MM.1S (cell line): Measurements from ENCODE around the gene LMNB1.
"Not testable (repeated sequence)": the region's sequence is repeated elsewhere in the genome, so short reads cannot be mapped to it uniquely, and the experiment has no call there.

Experiments
- DNase-seq: peaks from one replicate; pipeline ENCODE4 v3.0.0-alpha.2; 2015
- H2AFZ ChIP-seq: fragments of 300-600 bp; sonication (generic); 2 replicates; pipeline ENCODE4 v1.6.0; 2016; ENCODE audit warnings: antibody characterized with exemption, low read length
- H3F3A ChIP-seq: fragments of 300-600 bp; sonication (generic); 2 replicates; pipeline ENCODE4 v1.6.1; 2016; ENCODE audit warnings: mild to moderate bottlenecking, antibody characterized with exemption, low read length, moderate library complexity, mixed read lengths; ENCODE audit not compliant: insufficient read depth
- H3K27ac ChIP-seq: fragments of 300-600 bp; sonication (generic); 2 replicates; pipeline ENCODE4 v1.5.1; 2016; ENCODE audit warnings: mild to moderate bottlenecking, low read length
- H3K27me3 ChIP-seq: fragments of 300-600 bp; sonication (generic); replicated peaks from 2 replicates; pipeline ENCODE4 v1.6.0; 2016; ENCODE audit warnings: low read length; ENCODE audit not compliant: insufficient read depth
- H3K36me3 ChIP-seq: fragments of 300-600 bp; sonication (generic); replicated peaks from 2 replicates; pipeline ENCODE4 v1.6.1; 2016; ENCODE audit warnings: mild to moderate bottlenecking, low read length, mixed read lengths; ENCODE audit not compliant: insufficient read depth
- H3K4me1 ChIP-seq: fragments of 300-600 bp; sonication (generic); 2 replicates; pipeline ENCODE4 v1.6.1; 2016; ENCODE audit warnings: low read length, mixed read lengths
- H3K4me2 ChIP-seq: fragments of 300-600 bp; sonication (generic); 2 replicates; pipeline ENCODE4 v1.6.0; 2016; ENCODE audit warnings: low read depth, low read length
- H3K4me3 ChIP-seq: fragments of 300-600 bp; sonication (generic); 2 replicates; pipeline ENCODE4 v1.5.1; 2016; ENCODE audit warnings: low read length, mixed read lengths
- H3K79me2 ChIP-seq: fragments of 300-600 bp; sonication (generic); 2 replicates; pipeline ENCODE4 v1.6.1; 2016; ENCODE audit warnings: mixed run types, low read length, mixed read lengths
- H3K9ac ChIP-seq: fragments of 300-600 bp; sonication (generic); 2 replicates; pipeline ENCODE4 v1.6.1; 2016; ENCODE audit warnings: low read length, mixed read lengths
- H3K9me2 ChIP-seq: fragments of 300-600 bp; sonication (generic); replicated peaks from 2 replicates; pipeline ENCODE4 v1.6.1; 2016; ENCODE audit warnings: mild to moderate bottlenecking, low read length, mixed read lengths; ENCODE audit not compliant: insufficient read depth
- H3K9me3 ChIP-seq: fragments of 300-600 bp; sonication (generic); replicated peaks from 2 replicates; pipeline ENCODE4 v1.6.1; 2016; ENCODE audit warnings: mild to moderate bottlenecking, low read length, mixed read lengths; ENCODE audit not compliant: insufficient read depth
- H4K20me1 ChIP-seq: fragments of 300-600 bp; sonication (generic); 2 replicates; pipeline ENCODE4 v1.6.1; 2016; ENCODE audit warnings: mild to moderate bottlenecking, low read length, moderate library complexity, mixed read lengths; ENCODE audit not compliant: insufficient read depth
- CTCF ChIP-seq: fragments of 300-600 bp; sonication (generic); IDR thresholded peaks from 2 replicates; pipeline ENCODE4 v1.5.1; 2016; ENCODE audit warnings: antibody characterized with exemption, low read length, mixed read lengths
- EZH2 ChIP-seq: fragments of 300-600 bp; sonication (generic); optimal IDR thresholded peaks from 2 replicates; pipeline ENCODE3; 2017; ENCODE audit warnings: low read depth, mild to moderate bottlenecking, antibody characterized with exemption, low read length, mixed read lengths
- EZH2phosphoT487 ChIP-seq: fragments of 300-600 bp; sonication (generic); IDR thresholded peaks from 2 replicates; pipeline ENCODE4 v1.6.1; 2018; ENCODE audit warnings: antibody characterized with exemption, low read length

LMNB1 gene

GRCh38 chr5:126810596-126811380 is 33.9 kb downstream of the LMNB1 start:
- no peaks in the 10 kb centered on the region; the same call in 1 of the 2 replicates for H4K20me1 ChIP-seq
- H3K9ac ChIP-seq, result no peak overlapping the region
- peaks cover 17% of the 10 kb centered on the region for H3F3A ChIP-seq
- peaks cover 20% of the 10 kb centered on the region; the same call in 1 of the 2 replicates for H3K4me1 ChIP-seq
- peaks cover 95% of the 10 kb centered on the region for H3K79me2 ChIP-seq
- no peak overlapping the region for H2AFZ ChIP-seq
- no peak overlapping the region for H3K4me2 ChIP-seq
- H3K9me3 ChIP-seq, result no peaks in the 10 kb centered on the region
- H3K9me2 ChIP-seq, result no peaks in the 10 kb centered on the region
- H3K36me3 ChIP-seq, result peaks cover 31% of the 10 kb centered on the region
- TF ChIP-seq EZH2, result no peak
- TF ChIP-seq EZH2phosphoT487, result no peak
- no peak for TF ChIP-seq CTCF
- H3K4me3 ChIP-seq, result no peak overlapping the region
- no peak for DNase-seq
- peak overlapping the region; percentile 21; the same call in 1 of the 2 replicates for H3K27ac ChIP-seq
- H3K27me3 ChIP-seq, result no peaks in the 10 kb centered on the region

DNA sequence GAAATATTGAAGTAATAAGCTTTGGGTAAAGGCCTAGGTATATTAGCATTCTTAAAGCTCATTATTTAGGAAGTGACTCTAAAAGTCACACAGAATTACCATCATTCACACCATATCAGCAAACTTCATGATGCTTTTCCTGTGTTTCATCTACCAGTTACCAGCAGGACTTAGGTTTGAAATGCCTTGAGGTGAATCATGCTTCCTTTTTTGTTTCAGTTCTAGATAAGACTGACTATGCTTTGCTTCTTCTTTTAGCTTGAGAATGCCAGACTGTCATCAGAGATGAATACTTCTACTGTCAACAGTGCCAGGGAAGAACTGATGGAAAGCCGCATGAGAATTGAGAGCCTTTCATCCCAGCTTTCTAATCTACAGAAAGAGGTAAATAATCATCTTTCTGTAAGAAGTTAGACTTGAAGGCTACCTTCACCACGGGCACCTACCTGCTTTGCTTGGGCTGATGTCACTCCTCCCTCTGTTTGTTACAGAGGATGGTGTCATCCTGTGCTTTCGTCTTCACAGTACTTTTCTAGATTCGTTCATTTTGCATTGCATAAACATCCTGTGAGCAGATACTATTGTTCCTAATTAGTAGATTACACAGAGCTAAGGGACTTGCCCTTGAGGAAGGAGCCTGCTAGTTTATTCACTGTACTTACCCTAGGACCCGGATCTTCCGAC is 34.7 kb downstream of the LMNB1 start:
- H3K4me1 ChIP-seq, result peaks cover 20% of the 10 kb centered on the region; the same call in 1 of the 2 replicates

GRCh38 chr5:126812199-126812570 is 35.2 kb downstream of the LMNB1 start:
- Histone ChIP-seq H3K27ac (peak overlapping the region; percentile 2; the same call in 1 of the 2 replicates), H3K4me1 (peaks cover 20% of the 10 kb centered on the region; the same call in 1 of the 2 replicates), H3K9ac (no peak overlapping the region), H3K4me3 (no peak overlapping the region), H3K79me2 (peaks cover 95% of the 10 kb centered on the region), H4K20me1 (no peaks in the 10 kb centered on the region), H3K27me3 (no peaks in the 10 kb centered on the region), H3F3A (peaks cover 17% of the 10 kb centered on the region), H3K4me2 (no peak overlapping the region), H2AFZ (no peak overlapping the region), H3K36me3 (peaks cover 32% of the 10 kb centered on the region), H3K9me3 (no peaks in the 10 kb centered on the region), H3K9me2 (no peaks in the 10 kb centered on the region)
- TF ChIP-seq EZH2, result no peak
- TF ChIP-seq CTCF, result no peak
- TF ChIP-seq EZH2phosphoT487, result no peak
- no peak for DNase-seq

More for the DNA sequence above, 34.7 kb downstream of the LMNB1 start:
- no peaks in the 10 kb centered on the region for H3K9me3 ChIP-seq
- no peaks in the 10 kb centered on the region for H3K27me3 ChIP-seq
- no peak for TF ChIP-seq EZH2
- TF ChIP-seq EZH2phosphoT487, result no peak
- TF ChIP-seq CTCF, result no peak
- no peaks in the 10 kb centered on the region for H4K20me1 ChIP-seq
- no peak overlapping the region for H3K9ac ChIP-seq
- no peak overlapping the region for H3K4me3 ChIP-seq
- H3K9me2 ChIP-seq, result no peaks in the 10 kb centered on the region
- peak overlapping the region; percentile 21; the same call in 1 of the 2 replicates for H3K27ac ChIP-seq
- no peak for DNase-seq
- peaks cover 95% of the 10 kb centered on the region for H3K79me2 ChIP-seq
- H3K4me2 ChIP-seq, result no peak overlapping the region
- H3K36me3 ChIP-seq, result peaks cover 30% of the 10 kb centered on the region
- no peak overlapping the region for H2AFZ ChIP-seq
- H3F3A ChIP-seq, result peaks cover 17% of the 10 kb centered on the region

- H3K4me2 ChIP-seq, H3K4me3 ChIP-seq, H3K9me3 ChIP-seq, H3K27me3 ChIP-seq, DNase-seq, H3K9ac ChIP-seq, H4K20me1 ChIP-seq, H3K27ac ChIP-seq, H2AFZ ChIP-seq, H3K9me2 ChIP-seq: not testable (repeated sequence)
- peaks cover 13% of the 10 kb centered on the region for H3F3A ChIP-seq
- peaks cover 20% of the 10 kb centered on the region; the same call in 1 of the 2 replicates for H3K4me1 ChIP-seq
- H3K79me2 ChIP-seq, result peaks cover 94% of the 10 kb centered on the region
- H3K36me3 ChIP-seq, result peaks cover 36% of the 10 kb centered on the region
These were observed 36.9 kb downstream of the LMNB1 start for GRCh38 chr5:126813799-126814198.
